K562 (cell line): ENCODE data around the gene CUTA. TPM values are rescaled to one million over a fixed set of nuclear protein-coding genes. Genes with fewer than 3 reads are reported as not detected.
A peak's percentile ranks its signal among the peaks of the same experiment; 100 is the strongest.

Experiments used
- ARID1B ChIP-seq: fragments of 450-650 bp; IDR thresholded peaks from 2 replicates; pipeline ENCODE4 v1.6.1; 2016; ENCODE audit warnings: antibody characterized with exemption, mild to moderate bottlenecking, inconsistent platforms
- ARID3A ChIP-seq: IDR thresholded peaks from 2 replicates; pipeline ENCODE4 v1.6.1; 2012; ENCODE audit warnings: low read depth, low read length, improper control_type of control experiment, borderline replicate concordance
- BCOR ChIP-seq: fragments of 450-650 bp; IDR thresholded peaks from 2 replicates; pipeline ENCODE4 v1.6.1; 2016
- CTBP1 ChIP-seq: fragments of 450-650 bp; IDR thresholded peaks from 2 replicates; pipeline ENCODE4 v1.6.1; 2016; ENCODE audit warnings: borderline replicate concordance
- DDX20 ChIP-seq: fragments of 450-650 bp; IDR thresholded peaks from 2 replicates; pipeline ENCODE4 v1.6.1; 2016; ENCODE audit warnings: missing genetic modification characterization, low read depth, mild to moderate bottlenecking, missing compliant biosample characterization, moderate library complexity
- ETV1 ChIP-seq: fragments of 450-650 bp; conservative IDR thresholded peaks from 2 replicates; pipeline ENCODE4 v1.6.1; 2016; ENCODE audit warnings: missing genetic modification characterization, control low read depth, low read depth, missing compliant biosample characterization
- GABPB1 ChIP-seq: sonication (generic); formaldehyde crosslinking; IDR thresholded peaks from 2 replicates; pipeline ENCODE4 v1.8.0; 2022; ENCODE audit warnings: mild to moderate bottlenecking, missing genetic modification reagents
- HNRNPLL ChIP-seq: fragments of 200-400 bp; formaldehyde crosslinking; IDR thresholded peaks from 2 replicates; pipeline ENCODE4 v1.6.1; 2017; ENCODE audit warnings: low read length, low read depth, mild to moderate bottlenecking; ENCODE audit not compliant: poor library complexity, severe bottlenecking
- NFRKB ChIP-seq: fragments of 450-650 bp; IDR thresholded peaks from 2 replicates; pipeline ENCODE4 v1.6.1; 2016; ENCODE audit warnings: low read depth
- RBFOX2 ChIP-seq: fragments of 200-400 bp; formaldehyde crosslinking; IDR thresholded peaks from 2 replicates; pipeline ENCODE4 v1.6.1; 2017; ENCODE audit warnings: low read depth, mild to moderate bottlenecking, low read length, moderate library complexity
- RBM25 ChIP-seq: fragments of 200-400 bp; formaldehyde crosslinking; IDR thresholded peaks from 2 replicates; pipeline ENCODE4 v1.6.1; 2018; ENCODE audit warnings: low read length, low read depth, moderate library complexity; ENCODE audit not compliant: severe bottlenecking
- RBM39 ChIP-seq: fragments of 200-400 bp; formaldehyde crosslinking; optimal IDR thresholded peaks from 2 replicates; pipeline ENCODE3; 2018; ENCODE audit warnings: low read depth, low read length
- SPI1 ChIP-seq: IDR thresholded peaks from 2 replicates; pipeline ENCODE4 v1.6.1; 2011; ENCODE audit warnings: low read depth, low read length, control low read depth, borderline replicate concordance
- SRSF1 ChIP-seq: fragments of 200-400 bp; formaldehyde crosslinking; IDR thresholded peaks from 2 replicates; pipeline ENCODE4 v1.6.1; 2017; ENCODE audit warnings: mild to moderate bottlenecking, low read depth, low read length, moderate library complexity
- THAP12 ChIP-seq: fragments of 250-450 bp; sonication (Bioruptor Pico); IDR thresholded peaks from 2 replicates; pipeline ENCODE4 v1.9.0; 2021; ENCODE audit warnings: mild to moderate bottlenecking, inconsistent platforms
- THRB ChIP-seq: fragments of 450-650 bp; formaldehyde crosslinking; conservative IDR thresholded peaks from 2 replicates; pipeline ENCODE4 v1.4.0; 2022; ENCODE audit warnings: mild to moderate bottlenecking, missing genetic modification characterization
- XRCC3 ChIP-seq: fragments of 450-650 bp; IDR thresholded peaks from 2 replicates; pipeline ENCODE4 v1.6.1; 2017; ENCODE audit warnings: mild to moderate bottlenecking, moderate library complexity
- ZNF584 ChIP-seq: fragments of 200-800 bp; sonication (Bioruptor generic); IDR thresholded peaks from 2 replicates; pipeline ENCODE4 v1.6.1; 2016; ENCODE audit warnings: low read depth, mild to moderate bottlenecking, missing genetic modification characterization, missing compliant biosample characterization
- ZNF589 ChIP-seq: fragments of 200-800 bp; sonication (Bioruptor generic); IDR thresholded peaks from 2 replicates; pipeline ENCODE4 v1.6.1; 2016; ENCODE audit warnings: low read depth, missing genetic modification characterization, missing compliant biosample characterization
- ZZZ3 ChIP-seq: fragments of 450-650 bp; IDR thresholded peaks from 2 replicates; pipeline ENCODE4 v1.6.1; 2016; ENCODE audit warnings: antibody characterized with exemption, mild to moderate bottlenecking, moderate library complexity
- polyA plus RNA-seq, 8 experiments: library from polyadenylated mRNA; depleted of rRNA in 4 of 8; stranded (reverse) in 5 of 8; unstranded in 3 of 8; fragments of >200 nt; fragmentation: Nextera tagmentation in 2 of 8; fragmentation: Illumina TruSeq in 1 of 8; extraction: Ambion mirVana in 2 of 8; extraction: Trizol in 1 of 8; gene quantifications; 2 replicates each; pipeline versions ENCODE4 v1.2.1 to v1.2.3, GENCODE V29; 2011 to 2014; ENCODE audit warnings: inconsistent platforms in 1 of 8, missing spikeins in 1 of 8
- total RNA-seq, 7 experiments: library from RNA; depleted of rRNA in 6 of 7; stranded (reverse); fragments of >200 nt in 6 of 7; fragmentation: Illumina TruSeq in 2 of 7; extraction: Trizol in 2 of 7; gene quantifications; 2 replicates each; pipeline versions ENCODE4 v1.2.1 to v1.2.3, GENCODE V29; 2011 to 2021; ENCODE audit warnings: low replicate concordance in 1 of 7

The CUTA gene
- total and polyA plus RNA-seq, 9 of the 15 experiments (the other 6 are each of a cell fraction or from before 2014, with no cell fraction given) = 166 to 682 (median 310) TPM

- TF ChIP-seq ZNF589 (CRISPR knock-in tag) (no peak), THRB (CRISPR knock-in tag) (0 out of 2 replicates have a peak, but pooled peaks have one; percentile 40), XRCC3 (no peak), RBM25 (no peak), ZNF584 (CRISPR knock-in tag) (no peak), SPI1 (peak; percentile 54; the same call in 1 of the 2 replicates), ZZZ3 (no peak), ARID3A (no peak), NFRKB (0 out of 2 replicates have a peak, but pooled peaks have one; percentile 20), ETV1 (tag) (0 out of 2 replicates have a peak, but pooled peaks have one; percentile 32), RBM39 (no peak), RBFOX2 (0 out of 2 replicates have a peak, but pooled peaks have one; percentile 23), CTBP1 (peak; percentile 23; the same call in 1 of the 2 replicates), BCOR (peak; percentile 72), HNRNPLL (peak; percentile 61), THAP12 (CRISPR knock-in tag) (no peak), GABPB1 (CRISPR knock-in tag) (no peak), DDX20 (tag) (no peak), SRSF1 (no peak), ARID1B (peak; percentile 54; the same call in 1 of the 2 replicates)
Measured at GRCh38 chr6:33440649-33441309, 22.9 kb upstream of the CUTA start (continued).
